OCI-LY7 (cell line): ENCODE measurements around the gene TFEB. TPM values are rescaled to one million over a fixed set of nuclear protein-coding genes. Genes with fewer than 3 reads are reported as not detected.

Experiments used
- BruUV-seq: library from RNA; stranded (reverse); fragments of 400-500 nt; replicated peaks from 2 replicates; lab custom pipeline; 2021; lab: Mats Ljungman, UMichigan
- CTCF ChIA-PET: fragments of 300-600 bp; sonication (Branson Sonifier 250); formaldehyde crosslinking; loops from one replicate; lab custom pipeline; 2022; ENCODE audit warnings: antibody characterized with exemption; ENCODE audit not compliant: unreplicated experiment; lab: Charles Lee
- POLR2A ChIA-PET: fragments of 300-600 bp; sonication (Branson Sonifier 250); formaldehyde crosslinking; loops from one replicate; lab custom pipeline; 2022; ENCODE audit warnings: antibody characterized with exemption; lab: Charles Lee
- DNase-seq: peaks from one replicate; pipeline ENCODE4 v3.0.0-alpha.2; 2015; ENCODE audit warnings: low spot score
- H2AFZ ChIP-seq: fragments of 200-600 bp; sonication (generic), shearing (Covaris generic); 2 replicates; pipeline ENCODE4 v1.6.1; 2014; ENCODE audit warnings: mild to moderate bottlenecking, antibody characterized with exemption, low read length, moderate library complexity
- H3K27ac ChIP-seq: fragments of 200-600 bp; sonication (generic); 2 replicates; pipeline ENCODE4 v1.5.1; 2014; ENCODE audit warnings: mixed run types, low read depth, mild to moderate bottlenecking, moderate library complexity, low read length, inconsistent platforms; ENCODE audit not compliant: poor library complexity, severe bottlenecking
- H3K36me3 ChIP-seq: fragments of 200-600 bp; sonication (generic); 2 replicates; pipeline ENCODE4 v1.6.1; 2014; ENCODE audit warnings: mild to moderate bottlenecking, antibody characterized with exemption, low read length, moderate library complexity, mixed read lengths; ENCODE audit not compliant: insufficient read depth
- H3K4me1 ChIP-seq: fragments of 200-600 bp; sonication (generic); 2 replicates; pipeline ENCODE4 v1.5.1; 2014; ENCODE audit warnings: mild to moderate bottlenecking, low read length; ENCODE audit not compliant: insufficient read depth, poor library complexity, severe bottlenecking
- H3K4me2 ChIP-seq: fragments of 200-600 bp; sonication (generic); 2 replicates; pipeline ENCODE4 v1.6.1; 2014; ENCODE audit warnings: mild to moderate bottlenecking, low read length
- H3K4me3 ChIP-seq: fragments of 200-600 bp; sonication (generic); 2 replicates; pipeline ENCODE4 v1.5.1; 2014; ENCODE audit warnings: mild to moderate bottlenecking, low read depth, low read length; ENCODE audit not compliant: poor library complexity, severe bottlenecking
- H3K79me2 ChIP-seq: fragments of 200-600 bp; sonication (generic); 2 replicates; pipeline ENCODE4 v1.6.1; 2016; ENCODE audit warnings: low read depth, mild to moderate bottlenecking, low read length, moderate library complexity, mixed read lengths; ENCODE audit not compliant: insufficient read depth
- H3K9me2 ChIP-seq: fragments of 200-600 bp; sonication (generic); 2 replicates; pipeline ENCODE4 v1.6.1; 2016; ENCODE audit warnings: mild to moderate bottlenecking, low read length, mixed read lengths; ENCODE audit not compliant: insufficient read depth
- H3K9me3 ChIP-seq: fragments of 200-600 bp; sonication (generic); 2 replicates; pipeline ENCODE4 v1.6.1; 2014; ENCODE audit warnings: mild to moderate bottlenecking, mixed run types, low read length, mixed read lengths
- H4K20me1 ChIP-seq: fragments of 200-600 bp; sonication (generic); 2 replicates; pipeline ENCODE4 v1.6.1; 2014; ENCODE audit warnings: mild to moderate bottlenecking, antibody characterized with exemption, low read length, moderate library complexity, mixed read lengths; ENCODE audit not compliant: insufficient read depth
- CTCF ChIP-seq: fragments of 200-600 bp; sonication (generic); conservative IDR thresholded peaks from 2 replicates; pipeline ENCODE4 v1.5.1; 2014; ENCODE audit warnings: mild to moderate bottlenecking, antibody characterized with exemption, low read length, moderate library complexity, mixed read lengths
- EZH2phosphoT487 ChIP-seq: fragments of 200-600 bp; sonication (generic); IDR thresholded peaks from 2 replicates; pipeline ENCODE4 v1.6.1; 2018; ENCODE audit warnings: low read depth, borderline replicate concordance, mild to moderate bottlenecking, mixed run types, antibody characterized with exemption, low read length, moderate library complexity, mixed read lengths
- intact Hi-C: fragments of 100-400 bp; cut with micrococcal nuclease; formaldehyde crosslinking; loops from one replicate; pipeline ENCODE4 v1.10.0; 2022; ENCODE audit not compliant: unreplicated experiment
- total RNA-seq, 2 experiments: library from RNA; depleted of rRNA in 1 of 2; stranded (reverse); fragments of >200 nt in 1 of 2; shearing (Covaris generic) in 1 of 2; gene quantifications; 2 replicates each; pipeline ENCODE4 v1.2.3, GENCODE V29; 2014 to 2022

TFEB gene
- total RNA-seq, 2 experiments from 2014 or later = 36.8 to 60.0 TPM

GRCh38 chr6:41734666-41735426 lies 562 bp downstream of the TFEB start:
- no peaks in the 10 kb centered on the region for H4K20me1 ChIP-seq
- no peaks in the 10 kb centered on the region for H3K9me2 ChIP-seq
- peaks cover 50% of the 10 kb centered on the region for H3K4me1 ChIP-seq
- H3K27ac ChIP-seq = peak overlapping the region; percentile 94
- peak overlapping the region; percentile 91 for H3K4me3 ChIP-seq
- intact Hi-C loops = loop anchor here (1.0 to 5.0 kb wide), 7 partner anchors 38 to 717 kb away; partner anchors contain the start of genes NFYA, OARD1 and TRERF1
- H3K9me3 ChIP-seq = no peaks in the 10 kb centered on the region
- peak overlapping the region; percentile 97 for H3K4me2 ChIP-seq
- TF ChIP-seq EZH2phosphoT487 (no peak), CTCF (no peak)
- no peaks in the 10 kb centered on the region for H3K36me3 ChIP-seq
- peak; percentile 80 for DNase-seq
- peak overlapping the region; percentile 57 for H2AFZ ChIP-seq
- ChIA-PET CTCF (interaction anchor here (0.6 to 3.0 kb wide), 5 partner anchors 11 to 45 kb away, joined by 6 to 41 read pairs (median 6); no protein-coding TSS in a partner anchor), POLR2A (interaction anchor here (0.5 to 8.3 kb wide), 9 partner anchors 12 to 277 kb away, joined by 3 to 118 read pairs (median 8); partner anchors contain the start of gene PRICKLE4)
- peaks cover 39% of the 10 kb centered on the region for H3K79me2 ChIP-seq
- BruUV-seq = no TSS peak

GRCh38 chr6:41733707-41734665 lies 1.4 kb downstream of the TFEB start:
- POLR2A ChIA-PET = interaction anchor here (0.5 to 8.3 kb wide), 15 partner anchors 11 to 1051 kb away, joined by 3 to 118 read pairs (median 4); partner anchors contain the start of gene PRICKLE4
- peak overlapping the region; percentile 33; the same call in 1 of the 2 replicates for H2AFZ ChIP-seq

More at GRCh38 chr6:41733707-41734665, 1.4 kb downstream of the TFEB start:
- CTCF ChIA-PET = interaction anchor here (0.6 to 3.0 kb wide), 8 partner anchors 10 to 44 kb away, joined by 3 to 41 read pairs (median 6); no protein-coding TSS in a partner anchor
- peaks cover 3% of the 10 kb centered on the region; the same call in 1 of the 2 replicates for H4K20me1 ChIP-seq
- peak overlapping the region; percentile 94 for H3K27ac ChIP-seq
- H3K4me2 ChIP-seq = peak overlapping the region; percentile 97
- TSS peak; percentile 57 for BruUV-seq
- peak; percentile 92 for DNase-seq
- H3K4me1 ChIP-seq = peaks cover 58% of the 10 kb centered on the region
- no peaks in the 10 kb centered on the region for H3K9me3 ChIP-seq
- peak overlapping the region; percentile 91 for H3K4me3 ChIP-seq
- peaks cover 48% of the 10 kb centered on the region for H3K79me2 ChIP-seq
- TF ChIP-seq EZH2phosphoT487 (no peak), CTCF (peak; percentile 34; the same call in 1 of the 2 replicates)
- no peaks in the 10 kb centered on the region for H3K9me2 ChIP-seq
- intact Hi-C loops = loop anchor here (1.0 to 5.0 kb wide), 7 partner anchors 28 to 718 kb away; partner anchors contain the start of genes FOXP4, NFYA, OARD1 and TRERF1
- H3K36me3 ChIP-seq = no peaks in the 10 kb centered on the region
